CD4-positive, alpha-beta T cell treated with Interleukin-17A for 4 hours (primary cell): ENCODE measurements around the gene ALG6.
"Not testable (repeated sequence)": the region's sequence is repeated elsewhere in the genome, so short reads cannot be mapped to it uniquely, and the experiment has no call there.

Experiments
- DNase-seq: peaks from one replicate; pipeline ENCODE4 v3.0.0-alpha.2; 2020; ENCODE audit warnings: mixed read lengths

The ALG6 gene

GRCh38 chr1:63328781-63329180 is 38.6 kb upstream of the ALG6 start:
- no peak for DNase-seq

DNA sequence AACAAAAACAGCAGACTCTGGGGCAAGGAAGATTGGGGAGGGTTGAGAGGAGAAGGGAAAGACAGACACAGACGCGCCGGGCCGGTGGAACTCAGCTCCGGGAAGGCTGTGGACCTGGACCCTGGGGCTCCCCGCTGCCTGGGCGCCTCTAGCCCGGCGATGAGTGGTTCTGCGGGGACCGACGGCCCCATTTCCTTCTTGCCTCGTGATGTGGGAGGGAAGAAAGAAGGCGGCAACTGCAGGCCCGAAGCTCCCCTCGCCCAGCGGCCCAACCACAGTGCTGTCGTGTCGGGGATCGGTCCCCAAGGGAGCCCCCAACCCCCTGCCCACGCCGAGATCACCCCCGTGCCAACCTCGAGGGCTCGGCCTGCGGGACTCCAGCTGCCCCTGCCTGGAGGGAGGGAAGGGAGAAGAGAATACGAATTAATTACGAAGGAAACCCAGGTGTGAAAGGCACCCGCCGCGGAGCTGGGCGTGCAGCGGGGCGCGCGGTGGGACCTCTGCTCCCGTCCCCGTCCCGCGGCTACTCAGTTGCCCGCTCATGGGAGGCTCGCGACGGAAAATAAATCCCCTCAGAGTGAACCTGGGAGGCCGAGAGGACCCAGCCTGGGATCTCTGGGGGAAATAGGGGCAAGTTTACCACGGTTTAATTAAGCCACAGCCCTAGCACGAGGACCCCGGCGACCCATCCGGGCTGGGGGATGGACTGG is 37.7 kb upstream of the ALG6 start:
- DNase-seq = no peak

DNA sequence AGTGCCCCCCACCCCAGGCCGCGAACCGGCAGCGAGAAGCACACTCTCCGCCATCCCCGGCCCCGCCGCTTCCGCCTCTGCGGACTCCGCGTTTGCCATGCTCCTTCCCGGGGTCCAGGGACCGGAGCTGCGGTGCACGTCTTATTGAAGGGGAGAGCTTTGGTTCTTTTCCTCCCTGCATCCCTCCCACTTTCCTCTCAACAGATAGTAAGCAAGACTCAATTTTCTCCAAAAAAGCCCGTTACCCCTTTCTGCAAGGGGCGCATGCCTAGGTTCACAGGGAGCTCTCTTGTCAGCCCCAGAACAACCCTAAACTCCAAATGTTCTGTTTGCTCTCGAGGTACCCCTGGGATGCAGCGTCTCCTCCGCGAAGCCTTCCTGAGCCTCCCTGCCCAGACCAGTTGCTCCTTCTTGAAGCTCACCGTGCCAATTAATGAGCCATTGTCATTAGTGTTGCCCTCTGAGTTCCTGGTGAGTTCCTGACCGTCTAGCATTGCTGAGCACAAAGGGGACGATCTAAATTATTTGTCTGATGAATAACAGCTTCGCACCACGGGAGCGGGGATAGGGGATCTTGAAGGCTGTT is 37.0 kb upstream of the ALG6 start:
- no peak for DNase-seq

- DNase-seq = no peak
Observed at GRCh38 chr1:63342402-63342801, 25.0 kb upstream of the ALG6 start.

- no peak for DNase-seq
Observed at GRCh38 chr1:63343922-63344321, 23.5 kb upstream of the ALG6 start.

DNA sequence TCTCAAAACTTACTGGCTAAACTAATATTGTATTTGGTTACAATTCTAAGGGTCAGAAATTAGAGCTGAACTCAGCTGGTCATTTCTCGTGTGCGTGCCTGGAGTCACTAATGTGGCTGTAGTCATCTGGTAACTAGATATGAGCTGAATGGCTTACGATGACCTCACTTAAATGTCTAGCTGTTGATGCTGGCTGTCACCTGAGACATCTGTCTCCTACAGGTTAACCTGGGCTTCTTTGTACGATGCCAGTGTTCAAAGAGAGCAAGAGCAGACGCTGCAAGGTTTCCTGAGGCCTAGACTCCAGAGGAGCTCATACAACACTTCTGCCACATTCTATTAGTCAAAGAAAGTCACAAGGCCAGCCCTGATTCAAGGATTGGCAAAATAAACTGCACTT is 17.1 kb upstream of the ALG6 start:
- DNase-seq = no peak

- no peak for DNase-seq
Observed at GRCh38 chr1:63352736-63353135, 14.7 kb upstream of the ALG6 start.

DNA sequence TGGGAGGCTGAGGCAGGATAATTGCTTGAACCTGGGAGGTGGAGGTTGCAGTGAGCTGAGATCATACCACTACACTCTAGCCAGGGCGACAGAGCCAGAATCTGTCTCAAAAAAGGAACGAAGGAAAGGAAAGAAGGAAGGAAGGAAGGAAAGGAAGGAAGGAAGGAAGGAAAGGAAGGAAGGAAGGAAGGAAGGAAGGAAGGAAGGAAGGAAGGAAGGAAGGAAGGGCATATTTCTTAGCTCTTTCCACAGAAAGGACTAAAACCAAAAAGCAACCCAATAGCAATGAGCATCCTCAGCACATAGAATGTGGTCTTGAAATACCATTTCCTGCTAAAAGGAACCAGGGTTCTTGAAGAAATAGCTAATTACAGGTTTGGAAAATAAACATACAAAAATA is 11.2 kb upstream of the ALG6 start:
- not testable (repeated sequence) for DNase-seq

- no peak for DNase-seq
Observed at GRCh38 chr1:63359561-63359960, 7.9 kb upstream of the ALG6 start.

- no peak for DNase-seq
Observed at GRCh38 chr1:63362073-63362472, 5.4 kb upstream of the ALG6 start.

DNA sequence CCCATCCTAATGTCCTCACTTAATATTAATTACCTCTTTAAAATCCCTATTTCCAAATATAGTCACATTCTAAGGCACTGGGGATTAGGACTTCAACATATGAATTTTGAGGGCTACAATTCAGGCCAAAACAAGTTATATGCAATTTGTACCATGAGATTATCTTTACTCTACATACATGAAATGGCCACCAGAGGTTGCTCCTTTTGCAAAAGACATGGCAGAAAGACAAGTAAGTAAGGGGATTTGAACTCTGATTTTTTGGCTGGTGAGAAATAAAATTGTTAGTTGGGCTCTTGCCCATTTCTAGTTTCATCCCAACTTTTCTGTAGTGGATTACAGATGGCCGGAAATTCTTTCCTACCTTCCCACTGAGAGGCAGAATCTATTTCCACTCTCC is 4.8 kb upstream of the ALG6 start:
- no peak for DNase-seq

DNA sequence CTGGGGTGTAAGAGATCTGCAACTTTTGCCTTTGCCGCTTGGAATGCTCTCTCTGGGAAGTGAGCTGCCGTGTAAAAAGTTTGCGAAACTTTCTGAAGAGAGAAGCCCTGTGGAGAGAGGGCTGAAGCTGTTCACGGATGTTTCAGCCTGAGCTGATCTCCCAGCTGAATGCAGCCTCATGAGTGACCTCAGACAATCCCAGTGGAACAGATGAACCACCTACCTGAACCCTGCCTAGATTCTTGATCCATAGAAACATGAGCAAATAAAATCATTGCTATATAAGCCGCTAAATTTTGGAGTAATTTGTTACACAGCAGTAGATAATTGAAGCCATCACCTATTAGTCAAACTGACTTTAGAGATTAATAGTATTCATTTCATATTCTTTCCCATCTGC is 4.4 kb upstream of the ALG6 start:
- DNase-seq = no peak

GRCh38 chr1:63366908-63367214 is 566 bp upstream of the ALG6 start:
- no peak for DNase-seq

DNA sequence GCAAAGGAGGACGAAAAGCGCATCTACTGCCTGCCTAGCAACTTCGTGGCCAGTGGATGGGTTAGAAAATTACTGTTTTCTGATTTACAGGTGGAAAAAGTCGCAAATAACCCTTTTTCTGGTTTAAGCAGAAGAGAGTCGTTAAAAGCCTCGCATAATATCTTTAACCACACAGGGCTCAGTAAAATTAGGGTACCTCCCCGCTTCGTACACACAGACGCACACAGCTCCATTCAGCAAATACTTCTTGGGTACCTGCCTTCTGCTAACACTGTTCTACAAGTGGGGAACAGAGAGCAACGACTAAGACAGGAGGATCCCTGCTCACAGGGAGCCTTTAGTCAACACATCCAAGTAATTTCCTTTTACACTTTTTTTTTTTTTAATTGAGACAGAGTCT is 704 bp downstream of the ALG6 start:
- peak; percentile 3 for DNase-seq

DNA sequence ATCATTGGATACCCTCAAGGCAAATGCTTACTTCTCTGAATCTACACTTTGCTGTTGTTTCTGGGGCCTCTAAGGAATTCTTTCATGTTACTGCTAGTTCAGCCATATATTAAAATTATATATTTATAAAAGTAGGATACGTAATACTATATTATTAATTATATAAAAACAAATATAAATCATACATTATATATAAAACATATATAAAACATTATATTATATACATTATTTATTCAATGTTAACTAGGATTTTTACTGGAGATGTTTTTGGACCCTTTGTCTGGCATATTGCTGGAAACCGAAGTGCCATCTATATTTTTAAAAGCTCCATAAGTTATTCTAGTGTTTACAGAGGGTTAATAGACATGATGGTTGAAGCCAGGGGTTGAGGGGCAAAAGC is 12.2 kb downstream of the ALG6 start:
- no peak for DNase-seq

DNA sequence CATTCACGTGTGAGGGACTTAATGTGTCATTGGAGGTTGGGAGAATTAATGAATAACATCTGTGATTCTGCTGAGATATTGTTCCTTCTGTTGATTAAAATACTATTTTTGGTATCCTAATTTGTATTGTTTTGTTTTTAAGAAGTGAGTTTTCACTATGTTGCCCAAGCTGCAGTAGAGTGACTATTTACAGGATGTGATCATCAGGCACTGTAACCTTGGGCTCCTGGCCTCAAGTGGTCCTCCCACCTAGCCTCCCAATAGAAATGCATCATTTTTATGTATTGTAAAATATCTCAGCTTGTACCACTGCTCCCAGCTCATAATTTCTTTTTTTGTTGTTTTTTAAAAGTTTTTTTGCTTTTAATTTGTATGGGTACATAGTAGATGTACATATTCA is 14.3 kb downstream of the ALG6 start:
- DNase-seq = no peak

GRCh38 chr1:63401945-63402344 is 34.5 kb downstream of the ALG6 start:
- DNase-seq = no peak

DNA sequence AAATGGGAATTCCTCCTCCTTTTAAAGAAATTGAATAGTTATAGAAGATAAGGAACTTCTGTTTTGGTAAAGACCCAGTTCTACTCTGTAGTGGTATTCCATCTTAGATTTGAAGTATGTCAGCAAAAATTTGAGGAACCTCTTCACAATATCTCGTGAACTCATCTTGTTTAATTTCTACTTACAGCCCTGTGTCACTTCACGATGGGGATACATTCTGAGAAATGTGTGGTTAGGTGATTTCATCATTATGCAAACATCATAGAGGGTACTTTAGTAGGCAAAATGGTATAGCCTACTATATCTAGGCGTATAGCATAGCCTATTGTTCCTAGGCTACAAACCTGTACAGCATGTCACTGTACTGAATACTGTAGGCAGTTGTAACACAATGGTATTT is 36.0 kb downstream of the ALG6 start:
- DNase-seq = no peak

- no peak for DNase-seq
Observed at GRCh38 chr1:63405021-63405420, 37.6 kb downstream of the ALG6 start.

DNA sequence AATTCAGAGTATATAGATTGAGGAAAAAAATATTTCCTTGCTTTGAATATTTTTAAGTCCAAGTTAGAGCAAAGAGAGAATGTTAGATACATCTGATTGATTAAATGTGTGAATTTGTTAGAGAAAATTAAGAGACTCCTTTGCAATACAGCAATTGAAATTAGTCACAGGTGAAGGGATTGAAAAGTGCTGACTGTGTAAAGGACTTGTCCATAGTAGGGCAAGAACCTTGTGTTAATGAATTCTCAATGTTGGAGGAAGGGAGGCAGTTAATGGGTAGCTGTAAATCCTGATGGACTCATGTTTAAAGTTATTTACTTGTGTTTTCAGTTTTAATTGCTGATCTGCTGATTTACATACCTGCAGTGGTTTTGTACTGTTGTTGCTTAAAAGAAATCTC is 38.6 kb downstream of the ALG6 start:
- DNase-seq = no peak

DNA sequence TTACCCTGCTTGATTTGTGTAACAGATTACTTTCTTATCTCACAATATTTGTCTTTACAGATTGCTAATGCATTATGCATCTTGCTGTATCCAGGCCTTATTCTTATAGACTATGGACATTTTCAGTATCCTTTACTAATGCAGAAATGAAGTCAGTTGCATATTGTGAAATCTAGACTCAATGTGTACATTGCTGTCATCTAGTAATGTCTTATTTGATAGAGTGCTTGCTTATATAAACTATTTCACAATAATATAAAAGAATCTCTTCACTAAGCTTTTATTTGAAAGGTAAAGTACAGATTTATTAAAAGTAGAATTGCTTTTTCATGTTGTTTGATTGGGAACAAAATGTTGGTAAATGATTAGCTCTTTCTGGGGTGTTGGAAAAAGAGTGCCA is 39.6 kb downstream of the ALG6 start:
- no peak for DNase-seq

GRCh38 chr1:63408331-63408730 is 40.9 kb downstream of the ALG6 start:
- DNase-seq = no peak

GRCh38 chr1:63411066-63411465 is 43.6 kb downstream of the ALG6 start:
- no peak for DNase-seq

DNA sequence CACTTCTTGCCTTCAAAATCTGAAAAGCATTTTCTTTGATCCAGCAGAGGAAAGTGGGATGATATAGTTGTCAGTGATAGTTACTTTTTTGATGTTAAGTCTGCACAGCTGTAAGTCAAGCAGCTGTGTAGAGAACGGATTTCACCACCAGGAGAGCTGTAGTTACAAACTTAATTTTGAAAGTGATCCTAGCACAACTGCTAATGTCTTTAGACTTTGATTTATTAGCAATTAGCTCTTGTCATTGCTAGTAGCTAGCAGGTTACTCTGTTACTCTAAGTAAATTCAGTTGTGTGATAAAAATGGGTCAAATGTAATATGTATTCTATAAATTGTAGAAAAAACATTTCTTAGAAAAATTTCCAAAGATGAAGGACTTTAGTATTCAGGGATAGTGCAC is 46.0 kb downstream of the ALG6 start:
- no peak for DNase-seq

GRCh38 chr1:63414691-63415365 is 47.4 kb downstream of the ALG6 start:
- no peak for DNase-seq
